KG1 (cell line): ENCODE results near the gene SPOCD1.
A peak's percentile ranks its signal among the peaks of the same experiment; 100 is the strongest.

Experiments used
- DNase-seq: peaks from one replicate; lab custom pipeline; 2025; lab: John Stamatoyannopoulos, UW

Gene SPOCD1

DNA sequence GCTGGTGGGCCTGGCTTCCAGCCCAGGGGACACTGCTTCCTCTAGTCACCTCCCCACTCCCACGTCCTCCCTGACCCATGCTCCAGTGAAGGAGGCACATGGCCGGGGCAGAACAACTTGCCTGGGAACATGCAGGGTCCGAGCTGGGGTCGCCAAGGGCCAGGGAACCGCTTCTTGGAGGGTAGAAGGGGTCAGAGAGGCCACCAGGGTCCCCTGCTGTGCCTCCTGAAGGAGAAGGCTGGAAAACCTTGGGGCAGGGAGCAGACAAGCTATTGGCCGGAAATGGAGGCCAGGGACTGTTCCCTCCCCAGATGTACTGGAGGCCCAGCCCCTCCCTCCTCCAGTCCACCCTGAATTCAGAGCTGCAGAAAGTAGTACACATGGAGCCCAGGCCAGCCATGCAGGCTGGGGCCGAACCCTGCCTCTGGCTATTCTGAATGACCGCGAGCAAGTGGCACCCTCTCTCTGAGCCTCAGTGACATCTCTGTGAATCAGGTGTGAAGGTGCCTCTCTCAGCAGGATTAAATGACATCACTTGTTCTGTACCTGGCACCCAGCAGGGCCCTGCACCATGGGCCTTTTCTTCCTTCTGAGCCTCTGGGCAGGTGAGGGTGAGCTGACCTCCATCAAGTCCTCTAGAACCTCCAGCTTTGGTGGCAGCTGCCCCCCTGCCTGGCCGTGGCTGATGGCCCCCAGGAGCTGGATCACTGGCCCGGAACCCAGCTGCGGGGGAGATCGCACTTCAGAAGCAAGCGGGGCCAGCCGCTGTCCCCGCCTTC is 15.7 kb downstream of the SPOCD1 start:
- DNase-seq, result no peak

DNA sequence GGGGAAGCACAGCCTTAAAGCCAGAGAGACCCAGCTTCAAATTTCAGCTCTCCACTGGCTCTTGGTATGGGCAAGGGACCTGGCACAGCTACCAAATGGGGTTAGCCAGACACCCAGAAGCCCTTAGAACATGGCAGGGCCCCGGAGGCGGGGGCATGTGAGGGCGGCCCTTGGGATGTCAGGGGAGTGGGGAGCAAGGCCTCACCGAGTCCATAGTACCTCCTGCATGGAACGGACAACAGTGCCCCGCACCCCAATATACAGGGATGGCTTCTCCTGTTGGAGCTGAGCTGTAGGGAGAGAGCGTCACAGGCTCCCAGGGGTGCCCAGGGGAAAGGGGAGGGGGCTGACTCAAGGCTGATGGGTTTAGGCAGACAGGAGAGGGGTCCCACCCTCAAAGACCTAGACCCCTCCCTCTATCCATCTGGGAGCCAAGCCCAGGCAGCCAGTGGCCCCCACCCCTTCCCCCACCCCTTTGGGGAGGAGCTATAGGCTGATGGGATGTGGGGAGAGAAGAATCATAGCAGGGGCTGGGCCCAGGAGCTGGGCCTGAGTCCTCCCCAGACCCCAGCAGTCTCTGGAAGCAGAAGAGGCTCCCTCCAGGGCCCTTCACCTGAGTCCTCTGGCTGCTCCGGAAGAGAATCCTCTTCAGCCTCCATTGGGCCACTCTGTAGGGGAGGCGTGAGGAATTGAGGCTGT is 16.5 kb downstream of the SPOCD1 start:
- DNase-seq, result no peak

DNA sequence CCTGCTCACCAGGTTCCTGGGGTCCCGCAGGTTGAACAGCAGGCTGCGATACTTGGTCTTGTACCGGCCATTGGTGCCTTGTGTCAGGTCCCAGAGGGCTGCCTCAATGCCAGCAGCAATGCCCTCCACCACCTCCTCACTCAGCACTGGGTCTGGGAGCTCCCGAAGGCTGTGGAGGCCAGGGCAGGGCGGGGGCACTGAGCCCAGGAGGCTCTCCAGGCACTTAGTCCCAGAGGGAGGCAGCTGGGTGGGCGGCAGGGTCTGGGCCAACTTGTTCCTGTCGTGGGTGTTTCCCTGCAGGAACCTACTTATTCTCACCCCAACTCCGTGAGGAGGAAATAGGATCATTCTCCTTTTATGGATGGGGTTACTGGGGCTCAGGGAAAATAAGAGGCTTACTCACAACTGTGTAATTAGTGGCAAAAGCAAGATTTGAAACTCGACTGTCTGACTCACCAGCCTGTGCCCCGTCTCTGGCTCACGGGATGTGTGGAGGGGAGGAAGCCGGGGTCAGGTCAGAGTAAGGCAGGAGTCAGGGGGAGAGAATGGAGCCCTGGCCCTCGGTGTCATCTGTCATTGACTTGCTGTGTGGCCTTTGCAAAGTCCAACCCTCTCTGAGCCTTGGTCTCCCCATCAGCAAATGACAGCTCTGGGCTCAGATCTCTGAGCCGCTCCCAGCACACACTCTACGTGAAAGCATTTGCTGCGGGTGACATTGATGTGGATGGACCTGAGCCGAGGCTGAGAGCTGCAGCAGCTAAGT is 17.2 kb downstream of the SPOCD1 start:
- no peak for DNase-seq

DNA sequence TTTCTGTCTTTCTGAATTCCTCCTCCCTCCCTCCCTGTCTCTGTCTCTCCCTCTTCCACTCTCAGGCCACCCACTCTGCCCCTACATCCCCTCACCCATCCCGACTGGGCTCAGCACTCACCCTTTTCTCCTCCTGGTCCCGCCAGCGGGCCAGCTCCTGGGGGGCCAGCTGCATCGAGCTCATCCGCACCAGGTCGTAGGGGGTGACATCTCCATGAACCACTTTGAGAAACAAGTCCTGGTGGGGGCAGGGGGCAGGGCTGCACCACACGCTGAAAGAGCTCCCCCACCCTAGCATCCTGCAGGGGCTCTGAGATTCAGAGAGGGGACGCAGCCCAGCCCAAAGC is 17.8 kb downstream of the SPOCD1 start:
- no peak for DNase-seq

DNA sequence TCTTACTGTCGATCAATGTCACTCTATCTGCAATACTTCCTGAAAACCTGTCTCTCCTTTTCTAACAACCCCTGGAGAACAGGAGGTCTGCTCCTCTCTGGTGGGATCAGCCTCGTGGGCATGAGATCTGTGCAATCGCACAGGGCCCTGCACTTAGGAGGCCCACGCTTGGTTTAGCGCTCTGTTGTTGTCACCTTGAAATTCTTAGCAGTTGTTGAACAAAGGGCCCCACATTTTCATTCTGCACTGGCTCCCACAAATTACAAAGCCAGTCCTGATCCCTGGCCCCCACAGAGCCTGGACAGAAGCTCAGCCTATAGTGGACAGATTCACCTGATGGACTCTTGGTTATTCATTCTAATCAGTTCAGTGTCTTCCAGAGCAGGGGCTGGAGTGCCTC is 18.6 kb downstream of the SPOCD1 start:
- DNase-seq, result no peak

DNA sequence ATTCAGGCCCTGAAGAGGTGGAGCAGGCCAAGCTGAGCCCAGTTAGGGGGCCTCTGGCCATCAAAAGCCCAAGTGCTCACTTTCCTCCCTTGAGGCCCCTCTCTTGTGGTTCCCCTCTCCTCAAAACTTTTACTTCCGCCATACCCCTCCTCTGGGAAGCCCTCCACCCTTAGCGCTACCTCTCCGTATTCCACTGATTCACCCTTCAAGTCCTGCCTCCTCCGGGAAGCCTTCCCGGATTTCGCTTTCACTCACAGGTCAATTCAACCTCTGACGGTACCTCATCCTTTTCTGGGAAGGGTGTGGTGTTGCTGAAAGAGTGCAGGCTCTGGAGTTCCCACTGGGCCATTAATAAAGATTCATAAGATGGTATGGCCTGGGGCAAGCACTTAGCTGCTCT is 19.1 kb downstream of the SPOCD1 start:
- DNase-seq, result no peak

DNA sequence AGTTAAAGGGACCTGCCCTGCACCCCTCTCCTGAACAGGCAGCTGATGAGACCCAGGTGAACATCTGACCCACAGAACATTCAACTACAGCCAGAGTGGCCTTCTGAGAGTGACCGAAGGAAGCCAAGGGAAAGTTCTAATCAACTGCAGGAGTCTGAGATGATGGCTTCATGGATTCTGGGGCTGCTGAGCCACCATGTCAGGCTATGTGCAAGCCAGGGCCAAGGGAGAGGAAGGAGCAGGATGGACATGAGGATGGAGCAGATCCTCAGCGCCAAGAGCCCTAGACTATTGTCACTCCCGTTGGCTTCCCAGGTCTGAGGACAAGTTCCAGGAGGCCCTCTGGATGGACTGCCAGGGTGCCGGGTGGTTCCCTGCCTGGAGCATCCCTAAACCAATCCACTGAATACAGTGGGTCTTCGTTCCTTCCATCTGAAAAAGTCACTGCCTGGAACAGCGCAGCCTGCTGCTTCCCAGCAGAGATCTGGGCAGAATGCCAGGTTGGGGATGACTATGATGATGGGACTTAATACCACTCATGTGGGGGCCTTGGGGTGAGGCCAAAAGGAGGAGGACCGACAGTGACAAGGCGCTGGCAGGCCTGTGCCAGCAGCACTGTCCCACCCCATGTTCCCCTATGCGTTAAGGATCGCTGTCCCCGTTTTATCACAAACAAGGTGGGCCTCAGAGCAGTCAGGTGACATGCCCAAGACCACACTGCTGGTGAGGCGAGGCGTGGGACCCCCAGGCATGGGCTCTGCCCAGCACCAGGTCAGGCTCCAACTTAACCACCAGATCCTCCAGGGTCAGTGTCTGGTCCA is 19.8 kb downstream of the SPOCD1 start:
- no peak for DNase-seq

DNA sequence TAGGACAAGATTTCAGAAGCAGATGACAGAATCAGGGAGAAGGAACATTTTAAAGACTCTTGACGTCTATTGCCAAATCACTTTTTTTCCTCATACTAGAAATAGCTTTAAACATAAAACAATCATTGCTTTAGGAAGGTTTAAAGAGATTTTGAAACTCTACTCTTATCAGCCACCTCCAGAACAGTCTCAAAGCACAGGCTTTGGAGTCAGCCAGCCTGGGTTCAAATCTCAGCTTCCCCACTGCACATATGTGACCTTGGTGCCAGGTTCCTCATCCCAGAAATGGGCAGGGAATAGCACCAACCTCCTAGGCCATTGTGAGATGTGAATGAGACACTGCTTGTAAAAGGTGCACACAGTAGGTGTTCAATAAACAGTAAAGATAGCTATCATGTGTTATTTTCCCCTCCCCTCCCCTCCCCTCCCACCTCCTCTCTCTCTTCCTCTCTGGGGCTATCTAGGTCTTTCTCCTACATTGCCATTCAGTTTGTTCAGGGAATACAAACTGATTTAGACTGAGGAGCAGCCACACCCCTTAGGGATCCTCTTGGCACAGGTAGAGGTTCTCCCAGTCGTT is 20.6 kb downstream of the SPOCD1 start:
- no peak for DNase-seq

DNA sequence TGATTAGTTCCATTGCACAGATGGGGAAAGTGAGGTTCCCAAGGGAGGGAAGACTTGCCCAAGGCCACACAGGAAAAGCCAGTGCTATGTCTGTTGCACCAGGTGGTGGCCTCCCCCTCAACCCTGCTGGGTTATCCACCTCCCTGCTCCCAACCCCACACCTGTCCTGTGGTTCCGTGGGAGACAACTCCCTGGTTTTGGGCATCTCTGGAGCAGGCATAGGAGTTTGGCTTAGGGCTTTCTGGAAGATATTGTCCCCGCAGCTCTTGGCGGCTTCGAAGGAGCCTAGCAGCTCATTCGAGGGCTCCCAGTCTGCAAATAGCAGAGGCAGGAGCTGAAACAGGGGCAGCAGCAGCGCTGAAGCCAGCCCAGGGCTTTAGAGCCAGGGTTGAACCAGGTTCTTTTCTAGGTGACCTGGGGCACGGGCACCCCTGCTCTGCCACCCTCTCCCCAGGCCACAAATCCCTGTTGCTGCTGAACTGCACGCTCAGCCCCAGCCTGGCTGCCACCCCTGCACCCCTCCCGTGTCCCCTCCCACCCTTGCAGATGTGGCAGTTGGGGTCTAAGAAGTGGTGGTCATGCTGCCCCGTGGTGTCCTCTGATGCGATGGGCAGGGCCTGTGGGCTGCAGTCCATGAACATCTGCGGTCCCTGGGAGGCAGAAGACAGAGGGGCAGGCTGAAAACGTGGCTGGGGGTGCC is 22.1 kb downstream of the SPOCD1 start:
- DNase-seq, result no peak

DNA sequence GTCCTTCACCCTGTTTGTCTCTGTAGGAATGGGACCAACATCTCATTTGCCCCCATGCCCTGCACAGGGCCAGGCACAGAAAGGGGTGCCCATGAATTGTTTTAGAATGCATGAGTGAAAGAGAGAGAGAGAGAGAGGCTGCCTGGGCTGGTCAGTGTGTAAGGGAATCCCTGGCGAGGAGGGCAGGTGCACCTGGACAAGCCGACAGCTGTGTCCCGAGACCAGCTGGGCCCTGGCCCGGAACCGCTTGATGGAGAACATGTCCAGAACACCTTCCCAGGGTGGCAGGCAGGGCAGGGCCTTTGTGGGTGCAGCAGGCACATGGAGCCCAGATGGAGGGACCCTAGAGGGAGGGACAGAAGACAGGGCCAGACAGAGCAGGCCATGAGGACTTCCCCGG is 22.7 kb downstream of the SPOCD1 start:
- DNase-seq, result no peak

DNA sequence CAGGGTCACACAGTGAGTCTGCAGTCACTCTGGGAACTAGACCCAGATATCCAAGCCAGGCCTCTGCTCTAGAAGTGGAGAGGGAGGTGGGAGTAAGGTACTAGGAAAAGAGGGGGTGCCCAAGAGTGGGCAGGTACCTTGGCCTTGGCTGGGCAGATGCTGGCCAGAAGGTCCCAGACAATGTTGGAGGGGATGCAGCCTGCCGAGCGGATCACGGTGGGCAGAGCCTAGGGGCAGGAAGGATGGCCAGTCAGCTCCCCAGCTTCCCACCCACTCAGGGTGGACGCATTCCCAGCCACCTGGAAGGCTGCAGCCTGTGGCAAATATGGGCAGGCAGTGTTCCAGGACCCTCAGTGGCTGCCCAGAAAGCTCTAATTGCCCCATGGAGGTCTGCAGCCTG is 23.3 kb downstream of the SPOCD1 start:
- no peak for DNase-seq

DNA sequence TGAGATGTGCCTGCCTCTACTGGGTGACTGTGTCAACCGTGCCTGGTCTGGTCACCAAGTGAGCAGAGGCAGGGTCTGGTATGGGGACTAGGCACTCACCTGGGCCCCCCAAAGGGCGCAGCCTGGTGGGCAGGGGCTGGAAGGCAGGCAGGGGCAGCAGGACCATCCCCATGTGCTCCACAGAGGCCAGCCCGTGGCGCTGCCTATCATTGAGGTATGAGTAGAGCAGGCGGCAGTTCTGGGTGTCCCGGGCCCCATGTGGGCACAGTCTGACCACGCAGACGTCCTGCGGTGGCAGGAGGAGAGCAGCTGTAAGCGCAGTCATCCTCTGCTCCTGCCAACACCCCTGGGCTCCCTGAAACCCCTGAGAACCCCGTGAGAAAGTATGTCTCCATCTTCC is 23.7 kb downstream of the SPOCD1 start:
- no peak for DNase-seq

DNA sequence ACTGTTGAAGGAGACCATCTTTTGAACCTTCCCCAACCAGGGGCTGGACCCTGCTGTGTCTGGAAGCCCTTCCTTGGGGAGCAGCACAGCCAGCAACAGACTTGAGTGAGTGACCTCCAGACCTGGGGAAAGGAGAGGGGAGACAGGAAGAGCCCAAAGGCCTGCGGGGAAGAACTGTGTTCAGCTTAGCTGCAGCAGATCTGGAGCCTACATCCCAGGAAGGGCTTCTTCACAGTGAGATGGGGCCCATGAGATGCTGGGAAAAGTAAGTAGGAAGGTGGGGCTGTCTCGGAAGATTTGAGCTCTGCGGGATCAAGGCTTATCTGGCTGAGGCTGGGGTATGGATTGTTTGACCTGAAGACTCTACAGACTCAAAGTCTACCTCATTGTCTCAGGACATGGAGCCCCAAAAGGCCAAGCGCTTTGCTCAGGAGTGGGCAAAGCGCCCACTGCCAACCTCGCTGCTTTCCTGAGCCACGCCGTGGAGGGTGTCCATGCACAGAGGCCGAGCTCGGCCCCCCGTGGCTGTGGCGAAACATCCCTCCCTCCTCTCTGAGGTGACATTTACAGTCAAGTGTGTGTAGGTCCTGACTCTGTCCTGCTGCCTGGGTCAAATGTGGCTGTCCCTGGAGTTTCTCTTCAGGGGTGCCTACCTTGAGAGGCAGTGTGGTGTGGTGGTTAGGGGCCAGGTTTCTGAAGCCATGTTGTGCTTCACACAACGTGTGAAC is 24.5 kb downstream of the SPOCD1 start:
- DNase-seq, result no peak

DNA sequence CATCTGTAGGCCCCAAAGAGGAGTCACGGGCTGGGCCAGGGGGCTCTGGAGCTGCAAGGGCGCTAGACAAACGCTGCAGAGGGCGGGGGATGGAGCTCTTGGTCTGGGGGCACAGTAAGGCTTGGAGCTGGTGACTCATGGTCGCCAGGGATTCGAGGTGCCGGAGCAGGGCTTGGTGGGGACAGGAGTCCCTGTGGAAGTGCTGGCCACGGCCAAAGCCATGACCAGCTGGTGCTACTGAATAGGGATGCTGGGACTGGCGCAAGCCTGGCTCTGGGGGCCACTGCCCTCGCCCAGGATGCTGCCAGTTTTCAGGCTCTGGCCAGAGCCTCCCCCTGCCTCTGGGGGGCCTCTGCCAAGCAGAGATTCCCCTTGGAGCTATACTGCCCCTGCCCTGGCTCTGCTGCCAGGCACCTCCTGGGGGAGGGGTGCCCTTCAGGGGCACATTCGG is 25.2 kb downstream of the SPOCD1 start:
- DNase-seq, result no peak

DNA sequence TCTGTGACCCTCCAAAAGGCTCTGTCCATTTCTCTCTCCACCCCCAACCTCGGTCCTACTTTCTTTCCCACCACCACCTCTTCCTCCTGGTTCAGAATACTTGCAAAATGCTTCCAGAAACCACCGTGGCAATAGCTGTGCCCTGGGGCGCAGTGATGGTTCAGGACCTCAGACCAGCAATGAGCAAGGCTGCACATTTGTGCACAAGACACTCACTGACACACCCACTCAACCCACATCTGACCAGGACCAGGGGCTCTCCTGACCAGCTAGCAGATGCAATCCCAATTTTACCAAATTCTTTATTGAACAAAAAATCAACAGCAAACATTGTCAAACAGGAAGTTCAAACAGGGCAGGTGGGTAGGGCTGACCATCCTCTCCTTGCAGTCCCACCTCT is 25.7 kb downstream of the SPOCD1 start:
- no peak for DNase-seq

DNA sequence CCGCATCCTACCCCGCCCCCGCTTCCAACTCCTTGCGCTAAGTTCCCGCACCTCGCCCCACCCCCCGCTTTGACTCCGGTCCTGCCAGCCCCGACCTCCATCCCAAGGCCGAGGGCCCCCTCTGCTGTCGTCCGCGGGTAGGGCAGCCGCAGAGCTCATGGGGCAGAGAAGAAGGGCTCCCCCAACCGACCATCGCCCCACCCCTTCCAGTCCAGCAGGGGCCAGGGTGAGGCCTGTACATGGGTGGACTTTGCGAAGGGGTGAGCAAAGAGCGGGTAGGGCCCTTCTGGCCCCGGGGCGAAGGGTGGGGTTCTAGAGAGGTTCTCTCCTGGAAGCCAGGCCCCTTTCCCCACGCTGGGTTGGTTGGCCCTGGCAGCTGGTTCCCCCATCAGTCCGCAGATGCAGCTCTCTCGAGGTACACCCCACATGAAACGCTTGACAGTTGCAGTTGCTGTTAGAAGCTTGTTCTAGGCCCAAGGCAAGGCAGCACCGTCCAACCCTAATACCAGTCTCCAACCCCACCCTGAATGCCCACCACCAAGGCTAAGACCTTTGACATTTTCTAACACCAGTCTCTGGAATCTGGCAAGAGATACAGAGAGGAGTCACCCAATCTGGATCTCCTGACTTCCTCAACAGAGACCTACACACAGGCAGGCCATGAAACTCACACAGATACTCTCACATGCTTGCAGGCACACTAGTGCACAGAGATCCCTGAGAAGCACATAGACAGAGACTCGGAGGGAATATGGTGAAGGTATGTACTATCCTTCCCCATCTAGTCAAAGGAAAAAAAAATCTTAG is 26.4 kb downstream of the SPOCD1 start:
- peak; percentile 61 for DNase-seq

DNA sequence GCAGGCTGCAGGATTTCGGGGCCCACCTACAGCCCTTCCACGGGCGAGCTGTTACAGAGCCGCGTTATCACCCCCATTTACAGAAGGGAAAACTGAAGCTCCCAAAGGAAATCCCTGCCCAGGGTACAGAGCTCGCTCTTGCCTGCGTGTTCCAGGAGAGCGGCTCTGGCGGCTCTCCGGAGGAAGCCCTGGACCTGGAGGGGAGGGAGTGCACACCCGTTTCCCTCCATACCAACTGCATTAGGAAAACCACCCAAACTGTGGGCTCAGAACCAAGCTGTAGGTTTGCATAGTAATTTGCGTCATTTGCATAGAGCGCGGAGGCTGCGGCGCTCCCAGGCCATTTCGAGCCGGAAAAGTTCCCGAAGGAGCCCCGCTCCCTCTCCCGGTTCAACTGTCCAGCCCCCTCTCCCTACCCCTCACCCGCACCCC is 27.0 kb downstream of the SPOCD1 start:
- no peak for DNase-seq

DNA sequence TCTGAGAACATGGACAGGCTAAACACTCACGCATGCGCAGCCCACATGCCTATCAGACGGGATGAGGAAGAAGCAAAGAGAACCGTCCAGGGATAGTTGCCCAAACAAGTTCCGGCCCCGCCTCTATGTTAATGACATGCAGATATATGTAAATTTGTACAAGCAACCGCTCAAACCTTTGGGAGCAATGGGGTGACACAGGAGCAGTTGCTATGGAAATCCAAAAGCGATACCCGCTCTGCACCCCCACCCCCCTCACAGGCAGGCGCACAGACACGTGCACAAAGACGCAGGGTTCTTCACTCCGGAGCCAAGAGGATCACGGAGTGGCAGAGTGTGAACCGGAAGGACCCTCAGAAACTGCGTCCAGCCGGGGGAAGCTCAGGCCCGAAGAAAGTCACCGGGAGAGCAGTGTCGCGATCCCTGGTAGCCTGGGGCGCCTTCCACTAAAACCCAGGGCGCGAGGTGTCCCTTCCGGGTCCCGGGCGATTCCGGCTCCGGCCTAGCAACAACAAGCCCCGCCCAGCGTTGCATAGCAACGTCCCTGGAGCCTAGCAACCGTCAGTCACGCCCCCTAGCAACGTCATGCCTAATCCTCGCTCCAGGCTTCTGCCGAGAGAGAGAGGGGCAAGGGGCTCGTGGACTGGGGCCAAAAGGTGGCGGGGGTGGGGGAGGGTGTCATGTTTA is 27.5 kb downstream of the SPOCD1 start:
- DNase-seq, result peak; percentile 56

DNA sequence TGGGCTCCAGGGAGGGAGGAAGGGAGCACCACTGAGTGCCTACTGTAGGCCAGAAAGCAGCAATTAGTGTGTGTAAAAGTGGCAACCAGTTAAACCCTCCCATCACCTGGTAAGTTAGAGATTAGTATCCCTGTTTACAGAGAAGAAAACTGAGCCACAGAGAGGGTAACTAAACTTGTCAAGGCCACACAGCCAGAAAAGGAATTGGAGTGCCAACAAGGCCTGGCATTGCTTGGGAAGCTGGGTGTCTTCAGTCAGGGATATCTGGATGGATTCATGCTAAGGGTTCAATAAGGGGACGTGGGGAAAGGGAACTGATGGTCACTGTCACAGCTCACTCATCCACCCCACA is 28.1 kb downstream of the SPOCD1 start:
- DNase-seq, result no peak
